GM18508 (cell line): ENCODE results near the gene TBC1D1.

ENCODE experiments used
- ATAC-seq: cut with Tn5 transposase; IDR thresholded peaks from one replicate; pipeline ENCODE4 v1.9.1; 2021; ENCODE audit warnings: moderate number of reproducible peaks; ENCODE audit not compliant: insufficient read depth, unreplicated experiment

Gene TBC1D1

GRCh38 chr4:37890801-37891259, at the start of gene TBC1D1:
TBC1D1 (plus strand) TSS chr4:37891084; CDS start chr4:37902096, 11,012 bp downstream.
- ATAC-seq: no peak

DNA sequence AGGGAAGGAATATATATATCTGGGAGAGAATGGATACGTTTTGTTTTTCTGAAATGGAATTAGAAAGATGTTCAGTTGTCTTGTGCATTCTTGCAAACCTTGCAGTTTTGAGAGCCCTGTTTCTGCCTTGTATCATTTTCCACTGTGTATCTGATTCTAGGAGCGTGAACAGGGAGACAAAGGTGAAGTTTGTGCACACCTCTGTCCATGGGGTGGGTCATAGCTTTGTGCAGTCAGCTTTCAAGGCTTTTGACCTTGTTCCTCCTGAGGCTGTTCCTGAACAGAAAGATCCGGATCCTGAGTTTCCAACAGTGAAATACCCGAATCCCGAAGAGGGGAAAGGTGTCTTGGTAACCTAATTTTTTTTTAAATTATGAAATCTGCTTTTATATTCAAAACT, 46.7 kb upstream of the TBC1D1 start:
- no peak for ATAC-seq

GRCh38 chr4:37845201-37845600, 45.7 kb upstream of the TBC1D1 start:
- no peak for ATAC-seq

GRCh38 chr4:37847311-37847884, 43.5 kb upstream of the TBC1D1 start:
- ATAC-seq: no peak

- no peak for ATAC-seq
These were observed 38.5 kb upstream of the TBC1D1 start for GRCh38 chr4:37852376-37852775.

DNA sequence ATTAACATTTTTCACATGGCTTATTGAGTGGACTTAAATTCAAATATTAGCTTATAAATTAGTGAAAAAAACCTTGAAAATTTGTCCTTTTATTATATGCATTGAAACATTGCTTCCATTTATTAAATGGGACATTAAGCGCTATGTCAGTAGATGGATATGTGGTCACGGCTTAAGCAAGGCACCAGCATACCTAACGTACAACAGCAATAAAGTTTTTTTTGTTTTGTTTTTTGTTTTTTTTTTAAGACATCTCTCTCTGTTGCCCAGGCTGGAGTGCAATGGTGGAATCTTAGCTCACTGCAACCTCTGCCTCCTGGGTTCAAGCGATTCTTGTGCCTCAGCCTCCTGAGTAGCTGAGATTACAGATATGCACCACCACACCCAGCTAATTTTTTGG, 32.8 kb upstream of the TBC1D1 start:
- no peak for ATAC-seq

DNA sequence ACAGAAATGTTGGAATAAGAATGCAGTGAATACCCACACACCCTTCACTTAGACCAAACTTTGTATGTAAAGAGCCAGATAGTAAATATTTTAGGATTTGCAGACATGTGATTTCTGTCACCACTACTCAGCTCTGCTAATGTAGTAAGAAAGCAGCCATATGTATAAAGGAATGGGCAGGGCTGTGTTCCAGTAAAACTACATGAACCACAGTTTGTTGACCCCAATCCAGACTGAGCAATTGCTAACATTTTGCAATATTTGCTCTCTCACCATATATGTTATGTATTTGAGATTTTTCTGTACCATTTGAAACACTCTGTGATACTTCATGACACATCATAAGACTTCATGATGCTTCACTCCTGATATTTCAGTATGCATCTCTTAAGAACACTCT, 32.0 kb upstream of the TBC1D1 start:
- ATAC-seq: no peak

DNA sequence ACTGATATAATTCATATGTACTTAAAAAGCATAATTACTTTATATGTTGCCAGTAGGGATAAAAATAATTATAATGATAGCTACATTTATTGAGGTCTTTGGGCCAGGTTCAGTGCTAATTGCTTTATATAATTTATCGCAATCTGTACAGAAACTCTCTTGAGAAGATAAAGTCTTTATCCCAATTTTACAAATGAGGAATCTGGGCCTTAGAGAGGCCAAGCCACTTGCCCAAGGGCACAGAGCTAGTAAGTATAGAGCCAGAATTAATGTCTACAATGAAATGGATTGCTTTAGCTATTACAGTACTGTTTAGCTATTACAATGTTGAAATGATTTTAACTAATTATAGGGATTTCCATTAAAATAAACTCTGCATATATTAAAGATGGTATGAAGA, 30.6 kb upstream of the TBC1D1 start:
- no peak for ATAC-seq

GRCh38 chr4:37862961-37863360, 27.9 kb upstream of the TBC1D1 start:
- no peak for ATAC-seq

GRCh38 chr4:37864786-37865185, 26.1 kb upstream of the TBC1D1 start:
- ATAC-seq: no peak

GRCh38 chr4:37865450-37865849, 25.4 kb upstream of the TBC1D1 start:
- no peak for ATAC-seq

GRCh38 chr4:37867102-37867501, 23.8 kb upstream of the TBC1D1 start:
- no peak for ATAC-seq

DNA sequence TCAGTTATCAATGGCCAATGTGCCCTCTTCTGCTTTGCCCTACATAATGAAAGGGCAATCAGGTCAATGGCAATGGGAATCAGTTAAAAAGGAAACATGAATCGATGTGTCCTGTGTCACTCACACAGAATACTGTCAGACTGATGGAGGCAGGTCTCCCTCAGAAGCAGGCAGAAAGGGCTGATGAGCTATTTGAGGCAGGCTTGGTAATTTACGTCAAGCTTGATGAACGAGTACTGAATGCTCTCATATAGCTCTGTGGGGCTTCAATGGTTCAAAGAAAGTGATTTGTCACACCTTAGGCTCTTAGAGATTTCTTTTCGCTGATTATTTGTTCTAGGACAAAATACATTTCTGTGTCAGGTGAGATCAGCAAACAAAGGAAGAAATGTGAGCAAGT, 22.6 kb upstream of the TBC1D1 start:
- ATAC-seq: no peak

- ATAC-seq: no peak
These were observed 18.4 kb upstream of the TBC1D1 start for GRCh38 chr4:37872310-37872988.

GRCh38 chr4:37873386-37873785, 17.5 kb upstream of the TBC1D1 start:
- ATAC-seq: no peak

GRCh38 chr4:37876156-37876555, 14.7 kb upstream of the TBC1D1 start:
- ATAC-seq: no peak

- no peak for ATAC-seq
These were observed 11.5 kb upstream of the TBC1D1 start for GRCh38 chr4:37879365-37879764.

DNA sequence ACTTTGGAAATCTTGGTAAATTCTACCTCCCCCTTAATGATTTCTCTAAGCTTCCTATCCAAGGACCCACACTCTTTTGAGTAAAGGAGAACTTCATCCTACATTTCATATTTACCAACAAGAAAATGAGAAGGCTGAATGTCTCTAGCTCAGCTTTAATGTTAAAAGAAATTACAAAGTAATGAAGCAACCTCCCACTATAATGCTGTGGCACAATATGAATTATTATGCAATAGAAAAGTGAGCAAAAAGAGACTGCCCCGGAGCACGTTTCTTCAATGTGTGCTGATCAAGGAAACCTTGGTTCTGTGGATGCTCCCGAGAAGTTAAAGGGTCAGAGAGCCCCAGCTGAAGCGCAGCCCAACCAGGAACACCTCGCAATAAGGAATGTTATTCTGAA, 9.1 kb upstream of the TBC1D1 start:
- no peak for ATAC-seq

DNA sequence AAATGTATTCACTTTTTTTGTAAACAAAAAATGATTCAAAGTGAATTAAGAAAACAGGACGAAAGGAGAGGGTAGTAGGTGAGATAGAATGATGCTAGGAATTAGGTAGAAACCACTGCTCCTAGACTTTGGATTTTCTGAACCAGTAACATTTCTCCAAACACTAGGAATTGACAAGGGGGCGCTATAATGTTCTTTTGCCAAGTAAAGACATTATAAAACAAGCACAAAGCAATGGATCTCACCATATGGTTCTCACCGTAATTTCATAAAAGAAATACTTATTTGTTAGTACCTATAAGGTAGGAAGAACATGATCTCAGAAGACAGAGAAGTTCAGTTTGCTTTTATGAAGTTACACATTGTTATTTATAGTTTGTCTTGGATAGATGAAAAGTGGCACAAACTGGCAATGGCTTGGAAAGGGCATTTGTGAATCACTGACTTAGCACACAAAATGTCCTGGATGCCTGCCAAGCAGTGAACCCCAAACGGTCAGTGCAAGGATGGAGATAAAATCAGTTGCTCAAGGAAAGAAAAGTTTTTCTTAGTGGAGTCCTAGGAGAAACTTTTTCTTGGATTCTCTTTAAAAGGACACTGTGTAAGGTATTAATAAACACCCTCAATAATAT, 8.1 kb upstream of the TBC1D1 start:
- no peak for ATAC-seq

DNA sequence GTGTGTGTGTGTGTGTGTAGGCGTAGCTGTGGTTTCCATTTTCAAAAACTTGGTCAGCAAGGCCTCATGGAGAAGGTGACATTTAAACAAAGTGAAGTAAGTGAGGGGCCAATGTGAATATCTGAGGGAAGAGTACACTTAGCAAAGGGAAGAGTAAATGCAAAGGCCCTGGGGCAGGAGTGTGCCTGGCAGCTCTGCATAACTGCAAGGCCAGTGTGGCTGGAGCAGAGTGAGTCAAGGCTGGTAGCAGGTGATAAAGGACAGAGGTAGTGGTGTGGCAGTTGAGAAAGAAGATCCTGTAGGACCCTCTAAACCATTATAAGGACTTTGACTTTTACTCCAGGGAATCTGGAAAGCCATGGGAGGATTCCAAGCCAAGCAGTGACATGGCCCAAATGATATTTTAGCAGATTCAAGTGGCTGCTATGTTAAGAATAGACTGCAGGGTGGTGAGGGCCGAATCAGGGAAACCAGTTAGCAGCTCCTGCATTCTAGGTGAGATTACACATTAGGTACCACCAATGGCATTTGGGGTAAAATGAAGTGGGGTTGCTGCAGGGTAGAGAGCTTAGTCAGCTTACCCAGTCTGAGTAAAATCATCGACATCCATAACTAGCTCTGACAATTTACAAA, 5.9 kb upstream of the TBC1D1 start:
- ATAC-seq: no peak

- ATAC-seq: no peak
These were observed 5.4 kb upstream of the TBC1D1 start for GRCh38 chr4:37885496-37885895.
